Muscle layer of colon (tissue), 2 donors: ENCODE results near the gene CPLANE1.
A peak's percentile ranks its signal among the peaks of the same experiment; 100 is the strongest.
"Not testable (repeated sequence)": the region's sequence is repeated elsewhere in the genome, so short reads cannot be mapped to it uniquely, and the experiment has no call there.

ENCODE experiments used
- H3K27ac ChIP-seq: one replicate; pipeline ENCODE4 v1.7.0; 2013; ENCODE audit warnings: low read depth, mild to moderate bottlenecking, low read length, moderate library complexity
- H3K27me3 ChIP-seq, 2 donors: one replicate each; pipeline ENCODE4 v1.7.0; 2013; ENCODE audit warnings: low read length in 2 of 2, mild to moderate bottlenecking in 2 of 2; ENCODE audit not compliant: insufficient read depth in 2 of 2, control insufficient read depth in 1 of 2
- H3K36me3 ChIP-seq: one replicate; pipeline ENCODE4 v1.7.0; 2013; ENCODE audit warnings: mild to moderate bottlenecking, low read length; ENCODE audit not compliant: insufficient read depth
- H3K4me1 ChIP-seq: one replicate; pipeline ENCODE4 v1.7.0; 2013; ENCODE audit warnings: mild to moderate bottlenecking, low read length; ENCODE audit not compliant: insufficient read depth
- H3K4me3 ChIP-seq, 2 donors: one replicate each; pipeline ENCODE4 v1.7.0; 2013; ENCODE audit warnings: low read length in 2 of 2, low read depth in 1 of 2, mild to moderate bottlenecking in 1 of 2, moderate library complexity in 1 of 2
- H3K9ac ChIP-seq: one replicate; pipeline ENCODE4 v1.7.0; 2013; ENCODE audit warnings: low read length
- H3K9me3 ChIP-seq: one replicate; pipeline ENCODE4 v1.7.0; 2013; ENCODE audit warnings: mild to moderate bottlenecking, low read length
- donor health status: abdominal sarcoma.
- donor health status: Adenocarcinoma of cecum.

CPLANE1 gene

GRCh38 chr5:37247496-37247895 lies 1.7 kb downstream of the CPLANE1 start:
- no peak overlapping the region for H3K27ac ChIP-seq
- peaks cover 18% of the 10 kb centered on the region for H3K4me1 ChIP-seq
- no peak overlapping the region for H3K9ac ChIP-seq
- H3K27me3 ChIP-seq, result no peaks in the 10 kb centered on the region
- no peaks in the 10 kb centered on the region for H3K9me3 ChIP-seq
- peak overlapping the region in 1 of 2 donors; percentile 86 for H3K4me3 ChIP-seq
- no peaks in the 10 kb centered on the region for H3K36me3 ChIP-seq

DNA sequence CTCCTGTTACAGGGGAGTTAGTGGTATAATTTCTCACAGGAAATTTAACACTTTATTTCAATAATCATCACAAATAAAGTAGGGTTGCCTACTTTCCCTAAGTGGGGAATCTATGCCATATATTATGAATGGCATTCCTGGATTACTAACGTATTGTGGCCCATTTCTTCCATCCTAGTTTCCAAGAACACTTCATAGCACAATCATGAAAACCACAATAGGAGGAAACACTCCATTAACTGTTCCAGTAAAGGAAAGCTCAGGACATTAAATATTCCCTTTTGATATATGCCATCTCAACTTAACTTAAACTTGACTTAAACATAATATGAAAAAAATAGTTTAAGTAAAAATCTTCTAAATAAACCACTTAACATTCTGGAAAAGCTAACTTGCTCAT lies 2.1 kb downstream of the CPLANE1 start:
- Histone ChIP-seq H3K4me3 (no peak overlapping the region), H3K27ac (no peak overlapping the region), H3K27me3 (no peaks in the 10 kb centered on the region), H3K36me3 (no peaks in the 10 kb centered on the region), H3K9ac (no peak overlapping the region), H3K9me3 (no peaks in the 10 kb centered on the region), H3K4me1 (peaks cover 18% of the 10 kb centered on the region)

GRCh38 chr5:37234288-37234687 lies 14.9 kb downstream of the CPLANE1 start:
- H3K36me3 ChIP-seq, result peaks cover 25% of the 10 kb centered on the region
- H3K4me1 ChIP-seq, result no peaks in the 10 kb centered on the region
- no peak overlapping the region for H3K27ac ChIP-seq
- no peaks in the 10 kb centered on the region for H3K27me3 ChIP-seq
- H3K9me3 ChIP-seq, result no peaks in the 10 kb centered on the region
- no peak overlapping the region for H3K4me3 ChIP-seq
- no peak overlapping the region for H3K9ac ChIP-seq

- Histone ChIP-seq H3K4me1 (no peaks in the 10 kb centered on the region), H3K9me3 (no peaks in the 10 kb centered on the region), H3K4me3 (no peak overlapping the region), H3K27ac (no peak overlapping the region), H3K9ac (no peak overlapping the region), H3K36me3 (peaks cover 15% of the 10 kb centered on the region), H3K27me3 (no peaks in the 10 kb centered on the region)
Observed at GRCh38 chr5:37226377-37226776, 22.8 kb downstream of the CPLANE1 start.

DNA sequence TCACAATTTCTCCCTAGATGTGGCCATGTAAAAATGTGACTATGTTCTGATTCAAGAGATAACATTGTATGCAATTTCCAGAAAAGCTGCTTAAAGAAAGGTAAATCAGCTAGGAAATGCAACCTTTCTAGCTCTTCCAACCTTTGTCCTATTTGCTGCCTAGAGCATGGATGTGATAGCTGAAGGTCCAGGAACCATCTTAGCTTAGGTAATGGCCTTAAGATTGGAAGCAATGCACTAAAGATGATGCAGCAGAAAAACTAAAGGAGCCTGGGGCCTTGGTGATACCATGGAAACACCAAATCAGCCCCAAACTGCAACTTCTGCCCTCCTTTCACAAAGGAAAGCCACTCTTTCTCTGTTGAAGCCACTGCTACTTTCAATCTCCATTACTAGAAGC lies 27.0 kb downstream of the CPLANE1 start:
- Histone ChIP-seq H3K27ac (no peak overlapping the region), H3K9ac (no peak overlapping the region), H3K4me3 (no peak overlapping the region), H3K27me3 (no peaks in the 10 kb centered on the region), H3K4me1 (no peaks in the 10 kb centered on the region), H3K36me3 (peaks cover 17% of the 10 kb centered on the region), H3K9me3 (no peaks in the 10 kb centered on the region)

GRCh38 chr5:37220426-37220825 lies 28.8 kb downstream of the CPLANE1 start:
- H3K9ac ChIP-seq, H3K27me3 ChIP-seq, H3K27ac ChIP-seq, H3K4me3 ChIP-seq, H3K4me1 ChIP-seq, H3K9me3 ChIP-seq: not testable (repeated sequence)
- H3K36me3 ChIP-seq, result peaks cover 12% of the 10 kb centered on the region

DNA sequence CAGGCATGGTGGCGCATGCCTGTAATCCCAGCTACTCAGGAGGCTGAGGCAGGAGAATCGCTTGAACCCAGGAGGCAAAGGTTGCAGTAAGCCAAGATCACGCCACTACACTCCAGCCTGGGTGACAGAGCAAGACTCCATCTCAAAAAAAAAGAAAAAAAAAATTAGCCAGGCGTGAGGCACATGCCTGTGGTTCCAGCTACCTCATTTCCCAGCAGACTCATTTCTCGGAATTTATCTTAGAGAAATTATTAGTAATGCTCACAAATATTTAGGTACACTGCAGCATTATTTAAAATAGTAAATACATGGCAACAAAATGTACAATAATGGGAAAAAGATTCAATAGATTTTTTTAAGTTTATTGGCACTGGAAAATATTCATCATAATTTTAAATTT lies 29.8 kb downstream of the CPLANE1 start:
- H3K9me3 ChIP-seq, H3K9ac ChIP-seq, H3K27ac ChIP-seq, H3K4me1 ChIP-seq, H3K27me3 ChIP-seq, H3K4me3 ChIP-seq, H3K36me3 ChIP-seq: not testable (repeated sequence)

DNA sequence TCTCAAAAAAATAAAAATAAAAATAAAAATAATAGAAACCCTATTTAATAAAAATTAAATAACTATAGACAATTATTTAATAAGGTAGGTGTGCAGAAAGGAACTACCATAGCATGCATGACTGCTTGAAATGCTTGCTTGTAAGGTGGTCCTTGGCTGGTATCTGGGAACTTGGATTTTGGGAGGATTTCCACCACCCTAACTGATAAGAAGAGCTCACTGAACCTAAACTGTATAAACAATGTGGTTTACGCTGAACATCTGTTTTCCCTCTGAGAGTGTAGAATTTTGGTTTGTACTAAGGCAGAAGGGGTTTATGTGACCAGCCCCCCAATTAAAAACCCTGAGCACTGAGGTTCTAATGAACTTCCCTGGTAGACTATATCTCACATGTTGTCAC lies 31.2 kb downstream of the CPLANE1 start:
- no peak overlapping the region for H3K4me3 ChIP-seq
- no peak overlapping the region for H3K27ac ChIP-seq
- no peaks in the 10 kb centered on the region for H3K27me3 ChIP-seq
- H3K9me3 ChIP-seq, result no peaks in the 10 kb centered on the region
- H3K9ac ChIP-seq, result no peak overlapping the region
- peaks cover 17% of the 10 kb centered on the region for H3K36me3 ChIP-seq
- H3K4me1 ChIP-seq, result no peaks in the 10 kb centered on the region

DNA sequence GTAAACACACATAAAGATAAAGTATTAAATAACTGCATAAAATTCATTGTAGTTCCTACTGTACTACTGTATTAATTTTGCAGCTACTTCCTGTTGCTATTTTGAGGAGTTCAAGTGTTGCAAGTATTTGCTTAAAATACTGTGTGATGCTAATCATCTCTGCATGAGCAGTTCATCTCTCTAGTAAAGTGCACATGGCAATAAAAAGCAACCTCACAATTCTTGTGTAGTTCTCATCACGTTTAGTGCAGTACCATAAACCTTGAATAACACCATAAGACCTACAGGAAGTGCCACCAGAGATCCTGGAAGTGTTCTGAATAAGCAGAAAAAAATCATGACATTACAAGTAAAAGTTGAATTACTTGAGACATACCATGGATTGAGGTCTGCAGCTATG lies 34.6 kb downstream of the CPLANE1 start:
- no peaks in the 10 kb centered on the region for H3K27me3 ChIP-seq
- H3K36me3 ChIP-seq, result peaks cover 31% of the 10 kb centered on the region
- no peak overlapping the region for H3K9ac ChIP-seq
- H3K4me3 ChIP-seq, result no peak overlapping the region
- no peaks in the 10 kb centered on the region for H3K4me1 ChIP-seq
- H3K9me3 ChIP-seq, result no peaks in the 10 kb centered on the region
- H3K27ac ChIP-seq, result no peak overlapping the region

GRCh38 chr5:37212096-37212495 lies 37.1 kb downstream of the CPLANE1 start:
- Histone ChIP-seq H3K4me1 (no peaks in the 10 kb centered on the region), H3K4me3 (no peak overlapping the region), H3K9ac (no peak overlapping the region), H3K27ac (no peak overlapping the region), H3K27me3 (no peaks in the 10 kb centered on the region), H3K36me3 (peaks cover 24% of the 10 kb centered on the region), H3K9me3 (no peaks in the 10 kb centered on the region)

DNA sequence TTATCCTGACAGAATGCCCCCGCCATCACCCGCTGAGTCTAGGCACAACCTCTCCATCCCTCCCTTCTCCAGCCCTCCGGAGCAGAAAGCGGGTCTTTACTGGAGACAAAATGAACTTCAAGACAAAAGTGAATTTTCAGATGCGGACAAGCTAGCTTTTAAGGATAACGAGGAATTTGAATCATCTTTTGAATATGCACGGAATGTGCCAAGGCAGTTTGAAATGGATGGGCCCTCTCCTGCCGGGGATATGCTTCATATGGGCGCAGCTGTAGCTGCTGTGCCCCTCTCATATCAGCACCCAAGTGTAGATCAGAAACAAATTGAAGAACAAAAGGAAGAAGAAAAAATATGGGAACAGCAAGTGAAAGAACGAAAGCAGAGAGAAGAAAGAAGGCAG lies 37.5 kb downstream of the CPLANE1 start:
- Histone ChIP-seq H3K27me3 (no peaks in the 10 kb centered on the region), H3K9me3 (no peaks in the 10 kb centered on the region), H3K36me3 (peaks cover 24% of the 10 kb centered on the region), H3K27ac (no peak overlapping the region), H3K4me1 (no peaks in the 10 kb centered on the region), H3K4me3 (no peak overlapping the region), H3K9ac (no peak overlapping the region)

DNA sequence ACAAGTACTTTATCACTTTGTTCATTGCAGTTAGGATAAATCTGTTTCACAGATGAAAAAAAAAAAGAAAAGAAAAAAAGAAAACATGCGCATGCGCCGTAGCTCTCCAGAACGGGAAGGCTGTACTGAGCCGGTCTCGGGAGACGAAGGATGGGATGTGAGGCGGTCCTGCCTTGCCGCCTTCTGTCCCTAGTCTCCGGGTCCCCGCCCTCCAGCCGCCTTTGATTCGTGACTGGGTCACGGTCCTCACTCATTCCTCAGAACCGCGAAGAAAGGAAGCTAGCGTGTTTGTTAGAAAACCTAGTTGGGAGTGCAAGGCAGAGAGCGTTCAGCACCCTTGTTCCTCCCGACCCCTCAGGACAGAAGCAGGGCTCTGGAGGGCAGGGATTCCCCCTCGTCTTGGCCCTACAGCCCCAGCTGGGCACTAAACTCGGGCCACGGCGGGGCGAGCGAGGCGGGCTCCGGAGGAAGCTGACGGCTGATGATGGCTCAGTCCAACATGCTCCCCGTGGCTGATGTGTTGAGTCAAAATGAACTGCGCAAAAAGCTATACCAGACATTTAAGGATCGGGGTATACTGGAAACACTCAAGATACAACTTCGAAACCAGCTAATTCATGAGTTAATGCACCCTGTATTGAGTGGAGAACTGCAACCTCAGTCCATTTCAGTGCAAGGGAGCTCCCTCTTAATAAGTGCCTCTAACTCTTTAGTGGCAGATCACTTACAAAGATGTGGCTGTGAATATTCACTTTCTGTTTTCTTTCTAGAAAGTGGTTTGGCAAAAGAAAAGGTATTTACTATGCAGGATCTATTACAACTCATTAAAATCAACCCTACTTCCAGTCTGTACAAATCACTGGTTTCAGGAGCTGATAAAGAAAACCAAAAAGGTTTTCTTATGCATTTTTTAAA lies 40.0 kb downstream of the CPLANE1 start:
- no peak overlapping the region for H3K9ac ChIP-seq
- H3K27ac ChIP-seq, result no peak overlapping the region
- H3K4me1 ChIP-seq, result no peaks in the 10 kb centered on the region
- no peaks in the 10 kb centered on the region for H3K9me3 ChIP-seq
- no peaks in the 10 kb centered on the region for H3K27me3 ChIP-seq
- no peak overlapping the region for H3K4me3 ChIP-seq
- peaks cover 18% of the 10 kb centered on the region for H3K36me3 ChIP-seq
